BJ (cell line): Measurements from ENCODE around the gene CSNK2A3. TPM values are rescaled to one million over a fixed set of nuclear protein-coding genes. Genes with fewer than 3 reads are reported as not detected.

ENCODE experiments used
- CTCF ChIA-PET: fragments of 350-600 bp; formaldehyde crosslinking; extraction: SDS; loops from one replicate; lab custom pipeline; 2021; ENCODE audit warnings: antibody characterized with exemption, inconsistent platforms; lab: Yijun Ruan, JAX
- POLR2A ChIA-PET: fragments of 300-600 bp; sonication (Branson Sonifier 250); formaldehyde crosslinking; extraction: SDS; loops from one replicate; lab custom pipeline; 2021; ENCODE audit warnings: antibody characterized with exemption; lab: Charles Lee
- DNase-seq: peaks from one replicate; pipeline ENCODE4 v3.0.0-alpha.2; 2011; ENCODE audit warnings: low read depth
- H3K27me3 ChIP-seq: 2 replicates; pipeline ENCODE4 v1.6.0; 2011; ENCODE audit warnings: low read length; ENCODE audit not compliant: control insufficient read depth, insufficient read depth
- H3K36me3 ChIP-seq: 2 replicates; pipeline ENCODE4 v1.5.1; 2011; ENCODE audit warnings: low read length; ENCODE audit not compliant: control insufficient read depth, insufficient read depth
- H3K4me3 ChIP-seq: 2 replicates; pipeline ENCODE4 v1.5.1; 2011; ENCODE audit warnings: low read depth, mild to moderate bottlenecking, control low read depth, low read length
- polyA plus RNA-seq: library from polyadenylated mRNA; depleted of rRNA; stranded (reverse); fragments of >200 nt; gene quantifications from 2 replicates; pipeline ENCODE4 v1.2.3, GENCODE V29; 2011
- TF ChIP-seq, protein P1 (sequence below): IDR thresholded peaks from 2 replicates; pipeline ENCODE4 v1.5.1; 2011; ENCODE audit warnings: low read depth, mild to moderate bottlenecking, control low read depth, inconsistent platforms, low read length, moderate library complexity; ENCODE audit not compliant: insufficient read depth

CSNK2A3 gene
- polyA plus RNA-seq, 1 experiment, result 0.91 TPM

DNA sequence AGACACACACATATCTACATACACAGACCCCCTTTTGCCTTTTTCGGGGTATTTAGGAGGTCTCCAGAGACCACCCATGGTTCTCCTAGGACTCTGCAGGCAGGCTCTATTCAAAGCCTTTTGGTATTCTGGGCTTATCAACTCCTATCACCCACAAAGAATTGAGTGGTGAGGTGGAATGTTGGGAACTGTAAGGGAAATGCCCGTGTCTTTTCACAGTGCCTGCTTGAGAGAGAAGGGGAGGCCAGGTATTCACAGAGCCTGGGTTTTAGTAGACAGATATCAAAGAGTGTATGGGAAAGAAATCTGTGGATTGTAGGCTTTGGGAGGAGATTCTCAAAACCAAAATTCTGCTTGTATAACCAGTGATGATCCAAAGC, 44.0 kb upstream of the CSNK2A3 start:
- TF ChIP-seq, protein P1, sequence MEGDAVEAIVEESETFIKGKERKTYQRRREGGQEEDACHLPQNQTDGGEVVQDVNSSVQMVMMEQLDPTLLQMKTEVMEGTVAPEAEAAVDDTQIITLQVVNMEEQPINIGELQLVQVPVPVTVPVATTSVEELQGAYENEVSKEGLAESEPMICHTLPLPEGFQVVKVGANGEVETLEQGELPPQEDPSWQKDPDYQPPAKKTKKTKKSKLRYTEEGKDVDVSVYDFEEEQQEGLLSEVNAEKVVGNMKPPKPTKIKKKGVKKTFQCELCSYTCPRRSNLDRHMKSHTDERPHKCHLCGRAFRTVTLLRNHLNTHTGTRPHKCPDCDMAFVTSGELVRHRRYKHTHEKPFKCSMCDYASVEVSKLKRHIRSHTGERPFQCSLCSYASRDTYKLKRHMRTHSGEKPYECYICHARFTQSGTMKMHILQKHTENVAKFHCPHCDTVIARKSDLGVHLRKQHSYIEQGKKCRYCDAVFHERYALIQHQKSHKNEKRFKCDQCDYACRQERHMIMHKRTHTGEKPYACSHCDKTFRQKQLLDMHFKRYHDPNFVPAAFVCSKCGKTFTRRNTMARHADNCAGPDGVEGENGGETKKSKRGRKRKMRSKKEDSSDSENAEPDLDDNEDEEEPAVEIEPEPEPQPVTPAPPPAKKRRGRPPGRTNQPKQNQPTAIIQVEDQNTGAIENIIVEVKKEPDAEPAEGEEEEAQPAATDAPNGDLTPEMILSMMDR, result no peak
- ChIA-PET POLR2A (no interaction called here), CTCF (no interaction called here)
- DNase-seq, result no peak
- Histone ChIP-seq H3K27me3 (no peaks in the 10 kb centered on the region), H3K4me3 (no peak overlapping the region), H3K36me3 (no peaks in the 10 kb centered on the region)

DNA sequence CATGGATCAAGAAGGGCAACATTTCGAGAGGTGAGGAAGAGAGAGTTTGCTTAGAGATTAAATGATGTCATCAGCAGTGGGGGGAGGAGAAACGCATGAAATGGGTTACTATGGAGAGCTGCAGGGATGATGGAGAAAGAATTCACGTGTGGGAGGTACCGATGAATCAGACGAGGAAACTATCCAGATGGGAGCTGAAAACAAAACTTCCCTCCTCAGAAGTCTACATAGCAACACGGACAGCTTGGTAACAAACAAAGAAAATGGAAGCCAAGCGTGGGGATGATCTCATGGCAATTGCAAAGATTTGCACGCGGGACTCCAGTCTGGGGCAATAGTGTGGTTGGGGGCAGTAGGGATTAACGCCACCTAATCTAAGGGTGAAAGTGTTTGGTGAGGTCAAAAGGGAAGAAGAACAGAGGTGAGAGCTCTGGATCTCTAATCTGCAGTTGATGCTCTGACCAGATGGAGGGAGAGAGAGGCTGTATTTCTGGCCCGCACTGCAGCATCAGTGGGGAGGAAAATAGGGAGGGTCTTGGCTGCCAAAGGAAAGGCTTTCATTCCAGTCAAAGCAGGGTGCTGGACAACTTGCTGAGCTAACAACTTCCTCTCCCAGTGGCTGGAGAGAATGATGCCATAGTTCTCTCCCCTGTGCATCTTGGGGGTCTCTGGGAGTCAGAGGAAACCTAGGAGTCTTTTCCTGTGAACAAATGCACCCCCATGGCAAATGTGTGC, 43.4 kb upstream of the CSNK2A3 start:
- Histone ChIP-seq H3K36me3 (no peaks in the 10 kb centered on the region), H3K4me3 (no peak overlapping the region), H3K27me3 (no peaks in the 10 kb centered on the region)
- CTCF ChIA-PET, result no interaction called here
- DNase-seq, result peak; percentile 77
- TF ChIP-seq, protein P1, result no peak
- POLR2A ChIA-PET, result no interaction called here

DNA sequence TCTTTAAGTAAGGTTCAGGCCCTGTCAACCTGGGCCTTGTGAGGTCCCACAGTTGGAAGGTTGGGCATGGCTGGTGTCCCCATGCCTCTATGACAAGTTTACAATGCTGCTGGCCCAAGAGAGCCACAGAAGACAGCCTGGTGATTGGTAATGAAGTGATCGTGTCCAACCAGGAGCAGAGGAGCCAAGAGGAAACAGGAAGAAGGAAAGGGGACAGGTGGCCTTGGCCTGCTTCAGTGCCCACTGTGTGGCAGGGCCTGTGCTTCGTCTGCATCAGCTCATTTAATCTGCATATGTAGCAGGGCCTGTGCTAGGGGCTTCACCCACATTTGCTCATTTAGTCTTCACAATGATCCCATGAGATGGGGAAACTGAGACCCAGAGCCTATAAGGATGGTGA, 42.1 kb upstream of the CSNK2A3 start:
- Histone ChIP-seq H3K27me3 (no peaks in the 10 kb centered on the region), H3K36me3 (no peaks in the 10 kb centered on the region), H3K4me3 (no peak overlapping the region)
- no peak for DNase-seq
- POLR2A ChIA-PET, result no interaction called here
- TF ChIP-seq, protein P1, result no peak
- CTCF ChIA-PET, result no interaction called here

DNA sequence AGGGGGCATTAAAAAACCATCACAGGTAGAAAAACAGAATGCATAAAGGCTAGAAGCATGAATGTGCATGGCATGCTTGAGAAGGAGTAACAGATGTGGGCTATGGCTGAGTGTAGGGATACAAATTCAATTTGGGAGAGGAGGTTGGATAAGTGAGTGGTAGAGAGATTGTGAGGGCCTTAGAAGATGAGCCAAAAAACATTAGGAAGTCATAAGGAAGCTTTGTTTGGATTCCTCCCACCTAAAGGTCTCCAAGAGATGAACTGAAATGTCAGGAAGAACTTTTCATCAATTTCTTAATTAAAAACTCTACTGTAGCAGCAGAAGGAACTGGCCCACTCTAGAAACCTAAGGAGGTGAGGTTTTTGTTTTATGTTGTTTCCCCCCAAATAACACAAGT, 41.2 kb upstream of the CSNK2A3 start:
- CTCF ChIA-PET, result no interaction called here
- H3K36me3 ChIP-seq, result no peaks in the 10 kb centered on the region
- H3K27me3 ChIP-seq, result no peaks in the 10 kb centered on the region
- no peak for DNase-seq
- H3K4me3 ChIP-seq, result no peak overlapping the region
- POLR2A ChIA-PET, result no interaction called here
- TF ChIP-seq, protein P1, result no peak

DNA sequence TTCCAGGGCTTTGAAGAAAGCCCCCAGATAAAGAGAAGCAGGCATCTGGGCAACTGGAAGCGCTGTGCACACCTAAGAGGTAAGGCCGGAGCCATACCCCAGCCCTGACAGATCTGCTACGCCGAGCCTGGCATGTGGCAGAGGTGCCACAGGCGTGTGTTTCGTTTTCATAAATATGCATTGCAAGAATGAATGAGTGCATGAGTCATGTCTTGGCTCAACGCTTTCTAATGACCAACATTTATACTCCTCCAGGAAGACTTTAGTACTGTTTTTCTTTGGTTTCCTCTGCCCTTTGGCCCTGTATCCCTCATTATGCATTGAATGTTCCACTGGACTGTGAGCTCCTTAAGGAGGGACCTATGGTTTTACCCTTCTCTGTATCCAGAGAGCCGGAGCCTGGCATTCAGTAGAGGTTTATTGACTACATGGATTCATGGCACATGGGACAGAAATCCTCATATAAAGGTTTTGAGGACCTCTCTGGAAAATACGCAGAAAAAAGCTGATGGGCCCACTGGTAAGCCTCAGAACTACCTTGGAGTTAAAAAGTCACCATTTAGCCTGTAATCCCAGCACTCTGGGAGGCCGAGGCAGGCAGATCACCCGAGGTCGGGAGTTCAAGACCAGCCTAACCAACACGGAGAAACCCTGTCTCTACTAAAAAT, 38.9 kb upstream of the CSNK2A3 start:
- ChIA-PET POLR2A (no interaction called here), CTCF (no interaction called here)
- TF ChIP-seq, protein P1, result no peak
- DNase-seq, result peak; percentile 35
- no peaks in the 10 kb centered on the region for H3K36me3 ChIP-seq
- H3K27me3 ChIP-seq, result 0 out of 2 replicates have a peak, but pooled peaks cover 2% of the 10 kb centered on the region
- no peak overlapping the region for H3K4me3 ChIP-seq
